NB4 (cell line): ENCODE data around the gene FAM181A.

Experiments
- CTCF ChIP-seq: IDR thresholded peaks from one replicate; pipeline ENCODE4 v1.5.1; 2012; ENCODE audit warnings: low read depth, low read length
- MAX ChIP-seq: IDR thresholded peaks from 2 replicates; pipeline ENCODE4 v1.6.1; 2011; ENCODE audit warnings: low read depth, low read length
- POLR2A ChIP-seq: IDR thresholded peaks from 2 replicates; pipeline ENCODE4 v1.6.1; 2011; ENCODE audit warnings: mild to moderate bottlenecking; ENCODE audit not compliant: insufficient read length; ENCODE audit errors: extremely low read depth

- TF ChIP-seq MAX = no peak
- TF ChIP-seq POLR2A = no peak
- TF ChIP-seq CTCF = no peak
These were observed 36.5 kb downstream of the FAM181A start for GRCh38 chr14:93963692-93964091.
